ENCODE data around the gene POTEI.
"Not testable (repeated sequence)": the region's sequence is repeated elsewhere in the genome, so short reads cannot be mapped to it uniquely, and the experiment has no call there.

The POTEI gene

GRCh38 chr2:130509228-130509627 is at the start of gene POTEI:
POTEI (minus strand) TSS chr2:130509328; CDS start chr2:130509235, 93 bp downstream.
- not testable (repeated sequence) for DNase-seq (ENCODE audit: low read depth, low spot score)

- not testable (repeated sequence) for DNase-seq (ENCODE audit: low read depth, low spot score)
Observed at GRCh38 chr2:130556441-130556840, 47.3 kb upstream of the POTEI start.

GRCh38 chr2:130554178-130554577 is 45.0 kb upstream of the POTEI start:
- DNase-seq (ENCODE audit: low read depth, low spot score), result not testable (repeated sequence)

- not testable (repeated sequence) for DNase-seq (ENCODE audit: low read depth, low spot score)
Observed at GRCh38 chr2:130549475-130549874, 40.3 kb upstream of the POTEI start.

- not testable (repeated sequence) for DNase-seq (ENCODE audit: low read depth, low spot score)
Observed at GRCh38 chr2:130548418-130548817, 39.3 kb upstream of the POTEI start.

GRCh38 chr2:130544978-130545377 is 35.9 kb upstream of the POTEI start:
- not testable (repeated sequence) for DNase-seq (ENCODE audit: low read depth, low spot score)

GRCh38 chr2:130543785-130544528 is 34.8 kb upstream of the POTEI start:
- not testable (repeated sequence) for DNase-seq (ENCODE audit: low read depth, low spot score)

- DNase-seq (ENCODE audit: low read depth, low spot score), result not testable (repeated sequence)
Observed at GRCh38 chr2:130542789-130543188, 33.7 kb upstream of the POTEI start.

GRCh38 chr2:130538271-130538670 is 29.1 kb upstream of the POTEI start:
- DNase-seq (ENCODE audit: low read depth, low spot score), result not testable (repeated sequence)

GRCh38 chr2:130536654-130537053 is 27.5 kb upstream of the POTEI start:
- DNase-seq (ENCODE audit: low read depth, low spot score), result not testable (repeated sequence)

- not testable (repeated sequence) for DNase-seq (ENCODE audit: low read depth, low spot score)
Observed at GRCh38 chr2:130531672-130532071, 22.5 kb upstream of the POTEI start.

GRCh38 chr2:130531225-130531624 is 22.1 kb upstream of the POTEI start:
- not testable (repeated sequence) for DNase-seq (ENCODE audit: low read depth, low spot score)

GRCh38 chr2:130530212-130530611 is 21.1 kb upstream of the POTEI start:
- DNase-seq (ENCODE audit: low read depth, low spot score), result not testable (repeated sequence)

- DNase-seq (ENCODE audit: low read depth, low spot score), result not testable (repeated sequence)
Observed at GRCh38 chr2:130529545-130529944, 20.4 kb upstream of the POTEI start.

GRCh38 chr2:130527365-130527967 is 18.3 kb upstream of the POTEI start:
- DNase-seq (ENCODE audit: low read depth, low spot score), result not testable (repeated sequence)

GRCh38 chr2:130522390-130522789 is 13.3 kb upstream of the POTEI start:
- DNase-seq (ENCODE audit: low read depth, low spot score), result not testable (repeated sequence)

GRCh38 chr2:130520992-130521391 is 11.9 kb upstream of the POTEI start, which contains the start of gene CFC1B:
CFC1B (plus strand) TSS chr2:130521222; CDS start chr2:130521485, 263 bp downstream.
- DNase-seq (ENCODE audit: low read depth, low spot score), result not testable (repeated sequence)

- not testable (repeated sequence) for DNase-seq (ENCODE audit: low read depth, low spot score)
Observed at GRCh38 chr2:130518516-130519106, 9.5 kb upstream of the POTEI start.

- DNase-seq (ENCODE audit: low read depth, low spot score), result not testable (repeated sequence)
Observed at GRCh38 chr2:130511747-130512451, 2.8 kb upstream of the POTEI start.

GRCh38 chr2:130510807-130511746 is 1.9 kb upstream of the POTEI start:
- DNase-seq (ENCODE audit: low read depth, low spot score), result not testable (repeated sequence)

- not testable (repeated sequence) for DNase-seq (ENCODE audit: low read depth, low spot score)
Observed at GRCh38 chr2:130491073-130491472, 18.1 kb downstream of the POTEI start.

Measured in iPS DF 19.7 (cell line).